Hepatocyte (in vitro differentiated cells): Measurements from ENCODE around the gene GJB3.

Experiments used
- EZH2 ChIP-seq: fragments of 200-600 bp; sonication (generic); IDR thresholded peaks from 2 replicates; pipeline ENCODE4 v1.6.1; 2016; ENCODE audit warnings: antibody characterized with exemption, mild to moderate bottlenecking, borderline replicate concordance
- TF ChIP-seq, protein P1 (sequence below): fragments of 200-600 bp; sonication (generic); IDR thresholded peaks from 2 replicates; pipeline ENCODE4 v1.5.1; 2016; ENCODE audit warnings: antibody characterized with exemption, mild to moderate bottlenecking; ENCODE audit not compliant: poor library complexity

DNA sequence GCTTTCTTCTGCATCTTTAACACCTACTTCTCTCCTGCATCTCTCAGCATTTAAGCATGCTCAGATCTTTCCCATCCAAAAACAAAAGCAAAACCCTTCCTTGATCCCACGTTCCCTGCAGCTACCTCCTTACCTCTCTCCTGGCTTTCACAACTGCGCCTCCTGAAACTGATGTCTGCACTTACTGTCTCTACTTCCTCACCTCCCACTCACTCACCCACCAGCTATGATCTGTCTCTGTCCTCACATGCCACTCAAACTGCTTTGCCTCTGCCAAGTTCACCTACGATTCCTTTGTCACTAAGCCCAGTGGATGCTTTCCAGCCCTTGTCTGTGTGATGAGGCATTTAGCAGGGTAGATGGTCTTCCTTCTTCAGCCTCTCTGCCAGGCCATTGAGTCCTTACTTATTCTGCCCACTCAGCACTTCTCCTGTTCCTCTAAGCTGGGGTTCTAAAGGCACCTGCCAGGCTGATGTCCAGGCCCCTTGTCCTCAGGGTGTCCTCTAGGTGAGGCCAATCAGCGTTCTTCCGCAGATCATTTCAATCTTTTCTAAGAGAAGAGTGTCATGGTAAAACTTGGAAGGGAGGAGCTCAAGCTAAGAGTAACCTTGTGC is 10.0 kb upstream of the GJB3 start:
- TF ChIP-seq, protein P1, sequence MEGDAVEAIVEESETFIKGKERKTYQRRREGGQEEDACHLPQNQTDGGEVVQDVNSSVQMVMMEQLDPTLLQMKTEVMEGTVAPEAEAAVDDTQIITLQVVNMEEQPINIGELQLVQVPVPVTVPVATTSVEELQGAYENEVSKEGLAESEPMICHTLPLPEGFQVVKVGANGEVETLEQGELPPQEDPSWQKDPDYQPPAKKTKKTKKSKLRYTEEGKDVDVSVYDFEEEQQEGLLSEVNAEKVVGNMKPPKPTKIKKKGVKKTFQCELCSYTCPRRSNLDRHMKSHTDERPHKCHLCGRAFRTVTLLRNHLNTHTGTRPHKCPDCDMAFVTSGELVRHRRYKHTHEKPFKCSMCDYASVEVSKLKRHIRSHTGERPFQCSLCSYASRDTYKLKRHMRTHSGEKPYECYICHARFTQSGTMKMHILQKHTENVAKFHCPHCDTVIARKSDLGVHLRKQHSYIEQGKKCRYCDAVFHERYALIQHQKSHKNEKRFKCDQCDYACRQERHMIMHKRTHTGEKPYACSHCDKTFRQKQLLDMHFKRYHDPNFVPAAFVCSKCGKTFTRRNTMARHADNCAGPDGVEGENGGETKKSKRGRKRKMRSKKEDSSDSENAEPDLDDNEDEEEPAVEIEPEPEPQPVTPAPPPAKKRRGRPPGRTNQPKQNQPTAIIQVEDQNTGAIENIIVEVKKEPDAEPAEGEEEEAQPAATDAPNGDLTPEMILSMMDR, result no peak
- TF ChIP-seq EZH2, result no peak
